Activated B cell treated with CpG ODN at 0.5 μM for 24 hours (primary cell): ENCODE data around the gene MTERF4. TPM values are rescaled to one million over a fixed set of nuclear protein-coding genes. Genes with fewer than 3 reads are reported as not detected.

ENCODE experiments used
- ATAC-seq: fragments of 200-7000 bp; cut with Tn5 transposase; one replicate; pipeline ENCODE4 v1.10.0; 2021; ENCODE audit warnings: low read depth, mild to moderate bottlenecking, moderate library complexity
- CTCF ChIA-PET: fragments of 350-600 bp; sonication (Branson Sonifier 250); formaldehyde crosslinking; loops from one replicate; lab custom pipeline; 2021; ENCODE audit warnings: antibody characterized with exemption; lab: Charles Lee
- POLR2A ChIA-PET: fragments of 350-600 bp; sonication (Branson Sonifier 250); formaldehyde crosslinking; loops from one replicate; lab custom pipeline; 2021; ENCODE audit warnings: antibody characterized with exemption; lab: Charles Lee
- DNase-seq: peaks from one replicate; pipeline ENCODE4 v3.0.0; 2022
- H3K27ac Mint-ChIP-seq: one replicate; pipeline ENCODE4 v1.8.0; 2020; ENCODE audit warnings: mixed read lengths
- H3K27me3 Mint-ChIP-seq: one replicate; pipeline ENCODE4 v1.8.0; 2021; ENCODE audit warnings: mixed read lengths
- H3K36me3 Mint-ChIP-seq: one replicate; pipeline ENCODE4 v1.8.0; 2021; ENCODE audit warnings: low read depth, mixed read lengths
- H3K4me1 Mint-ChIP-seq: one replicate; pipeline ENCODE4 v1.8.0; 2021; ENCODE audit warnings: mixed read lengths
- H3K4me3 Mint-ChIP-seq: one replicate; pipeline ENCODE4 v1.8.0; 2020; ENCODE audit warnings: mild to moderate bottlenecking, mixed read lengths
- H3K9me3 Mint-ChIP-seq: one replicate; pipeline ENCODE4 v1.8.0; 2020; ENCODE audit warnings: mixed read lengths
- intact Hi-C: fragments of 100-400 bp; cut with micrococcal nuclease; formaldehyde crosslinking; loops from one replicate; pipeline ENCODE4 v1.15.1; 2024
- total RNA-seq: library from RNA; stranded (reverse); gene quantifications from 2 replicates; pipeline ENCODE4 v1.2.3, GENCODE V29; 2022
- TF ChIP-seq, protein P1 (sequence below): fragments of 200-600 bp; IDR thresholded peaks from one replicate; pipeline ENCODE4 v1.8.0; 2022; ENCODE audit warnings: antibody characterized with exemption, mild to moderate bottlenecking

MTERF4 gene
- total RNA-seq, 1 donor from 2014 or later, result 122 TPM

DNA sequence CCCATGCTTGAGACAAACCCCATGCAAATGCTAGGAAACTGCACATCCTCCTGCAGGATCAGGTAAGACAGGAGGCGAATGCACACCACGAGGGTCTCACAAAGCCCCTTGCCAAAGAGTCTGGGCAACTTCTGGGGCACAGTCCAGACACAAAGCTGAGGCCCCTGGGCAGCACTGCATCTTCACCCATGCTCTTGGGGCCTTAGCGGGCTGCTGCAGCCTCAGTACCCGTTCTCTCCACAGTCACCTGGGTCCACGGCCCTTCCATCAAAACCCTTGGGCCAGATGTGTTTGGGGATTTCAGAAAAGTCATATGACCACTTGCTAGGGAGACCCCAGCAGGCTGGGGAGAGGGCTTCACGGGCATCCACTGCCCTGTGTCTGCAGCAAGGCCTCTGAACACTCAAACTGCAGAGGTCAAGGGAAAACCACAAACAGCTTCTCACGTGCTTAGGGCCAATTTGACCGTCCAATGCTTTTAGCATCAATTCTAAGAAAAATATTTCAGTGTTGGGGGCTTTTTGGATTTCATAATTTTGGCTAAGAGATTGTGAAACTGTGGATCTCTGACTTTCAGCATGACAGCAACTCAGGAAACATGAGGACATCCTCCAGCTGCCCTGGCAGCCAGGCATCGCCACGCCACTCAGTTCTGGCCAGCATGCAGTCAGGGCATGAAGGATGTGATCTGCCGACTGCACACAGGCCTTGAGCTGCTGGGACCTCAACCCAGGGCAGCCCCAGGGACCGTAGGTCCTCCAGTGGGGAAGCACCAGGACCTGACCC, 27.2 kb upstream of the MTERF4 start:
- Mint-ChIP-seq H3K27ac (peak overlapping the region; percentile 98), H3K36me3 (peaks cover 39% of the 10 kb centered on the region), H3K9me3 (no peaks in the 10 kb centered on the region), H3K4me3 (no peak overlapping the region), H3K4me1 (peaks cover 56% of the 10 kb centered on the region), H3K27me3 (no peaks in the 10 kb centered on the region)
- ChIA-PET POLR2A (interaction anchor here (0.7 to 7.9 kb wide), 8 partner anchors 9 to 89 kb away, joined by 3 to 91 read pairs (median 4); partner anchors contain the start of genes MTERF4, PASK and PPP1R7), CTCF (no interaction called here)
- intact Hi-C loops, result no loop called here
- no peak for ATAC-seq
- no peak for DNase-seq
- TF ChIP-seq, protein P1, sequence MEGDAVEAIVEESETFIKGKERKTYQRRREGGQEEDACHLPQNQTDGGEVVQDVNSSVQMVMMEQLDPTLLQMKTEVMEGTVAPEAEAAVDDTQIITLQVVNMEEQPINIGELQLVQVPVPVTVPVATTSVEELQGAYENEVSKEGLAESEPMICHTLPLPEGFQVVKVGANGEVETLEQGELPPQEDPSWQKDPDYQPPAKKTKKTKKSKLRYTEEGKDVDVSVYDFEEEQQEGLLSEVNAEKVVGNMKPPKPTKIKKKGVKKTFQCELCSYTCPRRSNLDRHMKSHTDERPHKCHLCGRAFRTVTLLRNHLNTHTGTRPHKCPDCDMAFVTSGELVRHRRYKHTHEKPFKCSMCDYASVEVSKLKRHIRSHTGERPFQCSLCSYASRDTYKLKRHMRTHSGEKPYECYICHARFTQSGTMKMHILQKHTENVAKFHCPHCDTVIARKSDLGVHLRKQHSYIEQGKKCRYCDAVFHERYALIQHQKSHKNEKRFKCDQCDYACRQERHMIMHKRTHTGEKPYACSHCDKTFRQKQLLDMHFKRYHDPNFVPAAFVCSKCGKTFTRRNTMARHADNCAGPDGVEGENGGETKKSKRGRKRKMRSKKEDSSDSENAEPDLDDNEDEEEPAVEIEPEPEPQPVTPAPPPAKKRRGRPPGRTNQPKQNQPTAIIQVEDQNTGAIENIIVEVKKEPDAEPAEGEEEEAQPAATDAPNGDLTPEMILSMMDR, result no peak

DNA sequence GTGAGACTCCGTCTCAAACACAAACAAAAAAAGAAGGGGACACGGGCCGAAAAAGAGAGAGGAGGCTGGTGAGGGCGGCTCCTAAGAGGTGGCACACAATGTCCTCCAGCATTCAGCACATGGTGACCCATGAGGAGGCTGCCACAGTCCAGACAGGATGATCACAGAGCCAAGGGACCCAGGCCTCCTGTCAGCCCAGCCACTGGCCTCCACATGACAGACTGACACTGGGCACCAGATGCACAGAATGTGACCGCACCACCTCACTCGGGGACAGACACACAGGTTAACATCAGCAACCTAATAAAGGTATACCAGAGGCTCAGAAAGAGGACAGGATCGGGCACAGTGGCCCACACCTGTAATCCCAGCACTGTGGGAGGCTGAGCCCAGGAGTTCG, 26.2 kb upstream of the MTERF4 start:
- H3K4me3 Mint-ChIP-seq, result peak overlapping the region; percentile 63
- peak overlapping the region; percentile 98 for H3K27ac Mint-ChIP-seq
- H3K4me1 Mint-ChIP-seq, result peaks cover 62% of the 10 kb centered on the region
- no peak for DNase-seq
- ChIA-PET POLR2A (interaction anchor here (2.0 to 7.9 kb wide), 4 partner anchors 8 to 27 kb away, joined by 7 to 91 read pairs (median 54); partner anchors contain the start of genes MTERF4, PASK and PPP1R7), CTCF (no interaction called here)
- H3K36me3 Mint-ChIP-seq, result peaks cover 43% of the 10 kb centered on the region
- ATAC-seq, result no peak
- H3K9me3 Mint-ChIP-seq, result no peaks in the 10 kb centered on the region
- H3K27me3 Mint-ChIP-seq, result no peaks in the 10 kb centered on the region
- intact Hi-C loops, result no loop called here
- TF ChIP-seq, protein P1, result no peak

DNA sequence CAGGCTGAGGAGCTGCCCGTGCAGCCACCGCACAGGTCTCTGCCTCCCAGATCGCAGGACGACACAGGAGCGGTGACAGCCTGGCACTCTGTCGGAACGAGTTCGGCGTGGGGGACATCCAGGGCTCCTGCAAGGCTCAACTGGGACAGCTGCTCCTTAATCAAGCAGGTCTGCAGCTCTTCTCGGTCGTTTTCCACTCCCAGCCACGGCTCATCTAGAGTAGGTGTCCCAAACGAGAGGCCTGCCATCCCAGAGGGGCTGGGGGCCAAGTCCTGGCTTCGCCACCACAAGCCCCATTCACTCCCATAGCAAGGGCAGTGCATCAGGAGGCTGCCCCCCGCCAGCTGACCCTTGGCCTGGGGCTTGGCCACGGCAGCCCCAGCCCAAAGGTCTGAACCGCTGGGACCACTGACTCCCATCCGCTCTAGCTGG, 24.7 kb upstream of the MTERF4 start:
- intact Hi-C loops, result loop anchor here (1.0 kb wide), 3 partner anchors 16 to 24 kb away; partner anchors contain the start of genes MTERF4 and PPP1R7
- peak overlapping the region; percentile 98 for H3K27ac Mint-ChIP-seq
- ATAC-seq (no peak), DNase-seq (no peak)
- no peak overlapping the region for H3K4me3 Mint-ChIP-seq
- H3K27me3 Mint-ChIP-seq, result no peaks in the 10 kb centered on the region
- H3K36me3 Mint-ChIP-seq, result peaks cover 48% of the 10 kb centered on the region
- ChIA-PET POLR2A (interaction anchor here (1.0 to 7.9 kb wide), 6 partner anchors 10 to 26 kb away, joined by 3 to 91 read pairs (median 17); partner anchors contain the start of genes MTERF4, PASK and PPP1R7), CTCF (no interaction called here)
- peaks cover 55% of the 10 kb centered on the region for H3K4me1 Mint-ChIP-seq
- TF ChIP-seq, protein P1, result no peak
- no peaks in the 10 kb centered on the region for H3K9me3 Mint-ChIP-seq

DNA sequence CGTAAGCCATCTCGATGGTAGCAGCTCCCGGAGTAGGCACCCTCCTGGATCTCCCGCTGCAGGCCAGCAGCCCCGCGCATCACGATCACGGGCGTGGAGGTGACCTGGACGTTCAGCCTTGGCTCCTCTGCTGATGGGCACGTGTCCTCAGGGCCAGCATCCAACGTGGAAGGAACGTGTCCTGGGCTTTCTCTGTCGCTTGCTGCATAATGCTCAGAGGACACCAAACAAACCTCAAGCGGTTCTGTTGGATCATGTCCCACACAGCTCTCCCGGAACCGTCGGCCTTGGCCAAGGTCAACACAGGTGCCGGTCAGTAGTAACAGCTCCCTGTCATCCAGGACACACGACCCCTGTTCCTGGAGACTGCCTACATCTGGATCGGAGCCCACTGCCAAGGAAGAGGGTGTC, 24.1 kb upstream of the MTERF4 start:
- TF ChIP-seq, protein P1, result no peak
- Mint-ChIP-seq H3K4me3 (no peak overlapping the region), H3K27ac (peak overlapping the region; percentile 98), H3K27me3 (no peaks in the 10 kb centered on the region), H3K9me3 (peaks cover under 1% of the 10 kb centered on the region), H3K4me1 (peaks cover 55% of the 10 kb centered on the region), H3K36me3 (peaks cover 53% of the 10 kb centered on the region)
- no peak for DNase-seq
- ChIA-PET CTCF (no interaction called here), POLR2A (interaction anchor here (1.3 to 7.9 kb wide), 4 partner anchors 13 to 25 kb away, joined by 3 to 91 read pairs (median 54); partner anchors contain the start of genes MTERF4, PASK and PPP1R7)
- ATAC-seq, result no peak
- intact Hi-C loops, result no loop called here

DNA sequence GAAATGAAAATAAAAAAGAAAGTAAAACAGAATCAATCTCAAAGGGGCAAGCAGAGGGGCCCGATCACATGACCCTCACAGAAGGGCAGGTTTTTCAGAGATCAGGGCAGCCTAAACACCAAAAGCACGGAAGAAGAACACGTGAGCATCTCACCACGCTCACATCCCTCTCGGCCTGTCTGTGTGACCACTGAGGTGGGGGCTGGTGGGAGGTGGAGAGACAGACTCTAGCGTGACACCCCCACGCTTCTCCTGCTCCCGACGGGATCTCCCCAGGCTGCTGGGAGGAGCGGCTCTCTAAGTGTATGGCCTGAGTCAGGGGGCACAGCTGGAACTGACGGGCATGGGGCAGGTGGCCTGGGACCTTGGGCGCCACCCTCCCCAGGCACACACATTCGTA, 23.5 kb upstream of the MTERF4 start:
- H3K27ac Mint-ChIP-seq, result peak overlapping the region; percentile 98
- DNase-seq (no peak), ATAC-seq (no peak)
- intact Hi-C loops, result no loop called here
- no peaks in the 10 kb centered on the region for H3K27me3 Mint-ChIP-seq
- peaks cover 6% of the 10 kb centered on the region for H3K9me3 Mint-ChIP-seq
- ChIA-PET POLR2A (interaction anchor here (0.7 to 7.9 kb wide), 4 partner anchors 15 to 25 kb away, joined by 12 to 91 read pairs (median 54); partner anchors contain the start of genes MTERF4, PASK and PPP1R7), CTCF (no interaction called here)
- TF ChIP-seq, protein P1, result no peak
- peaks cover 55% of the 10 kb centered on the region for H3K4me1 Mint-ChIP-seq
- peaks cover 57% of the 10 kb centered on the region for H3K36me3 Mint-ChIP-seq
- peak overlapping the region; percentile 35 for H3K4me3 Mint-ChIP-seq
